GM19099 (cell line): Measurements from ENCODE around the gene ITGB7.

Experiments
- POLR2A ChIP-seq: IDR thresholded peaks from 3 replicates; pipeline ENCODE4 v1.6.1; 2011; ENCODE audit warnings: low read depth; ENCODE audit not compliant: insufficient read length; ENCODE audit errors: extremely low read depth

Gene ITGB7

DNA sequence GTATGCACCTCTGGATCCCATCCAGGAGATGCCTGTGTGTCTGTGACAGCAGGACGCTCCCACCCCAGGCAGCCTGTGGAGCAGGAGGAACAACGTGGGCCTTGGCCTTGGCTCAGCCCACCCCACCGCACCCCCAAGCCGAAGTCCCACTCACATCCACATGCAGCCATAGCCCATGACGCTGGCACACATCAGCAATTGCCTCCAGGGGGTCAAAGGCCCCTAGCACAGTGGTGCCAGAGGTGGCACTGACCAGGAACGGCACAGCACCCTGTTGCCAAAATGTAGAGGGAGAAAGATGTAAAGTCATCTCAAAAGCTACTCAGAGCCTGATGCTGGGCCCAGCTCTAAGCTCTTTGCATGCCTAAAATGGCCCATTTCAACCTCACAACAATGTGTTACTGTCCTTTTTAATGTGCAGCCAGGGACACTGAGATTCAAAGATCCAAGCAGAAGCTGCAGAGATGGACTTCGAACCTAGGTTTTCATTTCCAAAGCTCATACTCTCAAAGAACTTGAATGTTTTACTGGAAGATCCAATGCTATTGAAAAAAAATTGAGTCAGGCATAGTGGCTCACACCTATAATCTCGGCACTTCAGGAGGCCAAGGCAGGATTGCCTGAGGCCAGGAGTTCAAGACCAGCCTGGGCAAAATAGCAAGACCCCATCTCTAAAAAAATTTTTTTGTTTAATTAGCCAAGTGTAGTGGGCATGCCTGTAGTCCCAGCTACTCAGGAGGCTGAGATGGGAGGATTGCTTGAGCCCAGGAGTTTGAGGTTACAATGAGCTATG lies 45.7 kb downstream of the ITGB7 start:
- TF ChIP-seq POLR2A: no peak

DNA sequence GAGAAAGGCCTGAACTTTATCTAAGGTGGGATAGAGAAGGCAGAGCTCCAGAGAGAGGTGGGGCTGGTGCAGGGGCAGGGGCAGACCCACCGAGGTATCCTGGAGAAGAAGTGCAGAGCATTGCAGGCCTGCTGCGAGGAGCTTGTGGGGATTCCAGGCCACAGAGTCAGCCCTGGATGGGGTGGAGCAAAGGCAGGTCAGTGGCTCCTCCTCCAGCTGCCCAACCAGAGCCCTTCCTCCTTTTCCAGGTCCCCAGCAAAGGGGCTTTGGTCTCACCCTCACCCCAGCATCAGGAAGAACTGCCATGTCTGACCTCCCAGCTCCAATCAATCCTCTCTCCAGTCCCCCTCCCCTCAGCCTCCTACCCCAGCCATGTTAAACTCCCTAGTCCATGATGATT lies 46.4 kb downstream of the ITGB7 start:
- no peak for TF ChIP-seq POLR2A

DNA sequence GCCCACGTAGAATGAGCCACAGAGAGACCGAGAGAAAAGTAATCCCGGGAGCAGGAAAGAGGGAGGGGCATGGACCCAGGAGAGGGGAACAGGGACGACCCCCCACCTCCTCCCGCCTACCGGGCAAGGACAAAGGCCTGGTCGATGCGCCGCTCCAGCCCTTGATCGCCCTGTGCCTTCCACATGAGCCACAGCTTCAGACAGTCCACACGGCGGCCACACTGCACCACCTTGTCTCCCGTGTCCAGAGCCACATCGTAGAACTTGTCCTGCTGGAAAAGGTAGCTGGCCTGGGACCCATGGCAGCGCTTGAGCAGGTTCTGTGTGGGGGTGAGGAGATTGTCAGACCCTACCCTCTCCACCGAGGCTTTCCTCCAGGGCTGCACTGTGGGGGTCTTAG lies 47.1 kb downstream of the ITGB7 start:
- TF ChIP-seq POLR2A: no peak

DNA sequence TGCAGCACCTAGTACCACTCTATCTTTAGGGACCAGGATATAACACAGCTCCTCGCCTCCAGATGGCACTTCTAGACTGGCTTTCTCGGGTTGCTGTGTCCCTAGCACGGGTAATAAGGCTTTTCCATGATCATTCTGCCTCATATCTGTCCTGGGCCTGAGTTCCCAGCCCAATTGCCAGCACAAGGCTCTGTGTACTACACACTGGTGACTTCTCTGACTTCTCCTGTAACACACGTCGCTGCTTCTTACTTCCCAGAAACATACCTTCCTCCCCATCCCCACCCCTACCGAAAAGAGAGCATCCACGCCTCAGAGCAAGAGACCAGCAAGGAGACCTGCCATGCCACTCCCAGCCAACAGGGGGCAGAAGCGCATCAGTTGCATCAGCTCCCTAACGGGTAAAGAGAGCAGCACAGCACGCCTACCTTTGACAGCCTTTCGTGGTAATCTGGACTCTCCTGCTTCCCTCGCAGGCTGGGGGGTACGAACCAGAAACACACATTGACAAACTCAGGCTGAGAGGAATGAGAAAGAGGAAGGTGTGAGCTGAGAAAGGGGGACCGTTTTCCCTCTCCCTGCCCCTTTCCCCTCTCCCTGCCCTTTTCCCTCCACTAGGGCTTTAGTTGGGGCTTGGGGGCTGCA lies 47.7 kb downstream of the ITGB7 start:
- TF ChIP-seq POLR2A: no peak

DNA sequence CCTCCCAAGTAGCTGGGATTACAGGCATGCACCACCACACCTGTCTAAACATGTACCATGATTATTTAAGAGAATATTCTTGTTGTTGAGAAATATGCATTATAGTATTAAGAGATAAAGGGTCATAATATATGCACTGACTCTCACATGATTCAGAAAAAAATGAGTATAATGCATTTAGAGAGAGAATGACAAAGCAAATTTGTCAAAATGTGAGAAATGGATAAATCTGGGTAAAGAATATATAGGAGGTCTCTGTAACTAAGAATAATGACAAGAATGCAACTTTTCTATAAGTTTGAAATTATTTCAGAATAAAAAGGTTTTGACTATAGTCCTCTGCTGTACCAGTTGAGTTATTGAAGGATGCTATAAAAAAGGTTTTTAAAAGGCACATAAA lies 54.7 kb downstream of the ITGB7 start:
- no peak for TF ChIP-seq POLR2A

DNA sequence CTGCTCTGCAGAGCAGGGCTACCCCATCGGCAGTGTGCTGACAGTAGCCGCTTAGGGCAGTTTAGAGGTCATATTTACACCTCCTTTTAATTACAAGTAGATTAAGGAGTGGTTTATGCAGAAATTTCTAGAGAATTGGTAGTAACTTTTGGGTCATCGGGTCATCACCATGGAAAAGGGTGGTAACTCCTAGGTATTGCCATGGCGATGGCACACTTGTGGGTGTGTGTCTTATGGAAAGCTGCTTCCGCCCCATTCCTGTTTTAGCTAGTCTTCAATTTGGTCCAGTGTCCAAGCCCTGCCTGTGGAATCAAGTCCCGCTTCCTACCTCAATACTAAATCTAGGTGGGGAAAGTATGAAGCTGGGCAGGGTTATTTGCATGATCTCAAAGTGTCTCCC lies 56.0 kb downstream of the ITGB7 start:
- TF ChIP-seq POLR2A: no peak

DNA sequence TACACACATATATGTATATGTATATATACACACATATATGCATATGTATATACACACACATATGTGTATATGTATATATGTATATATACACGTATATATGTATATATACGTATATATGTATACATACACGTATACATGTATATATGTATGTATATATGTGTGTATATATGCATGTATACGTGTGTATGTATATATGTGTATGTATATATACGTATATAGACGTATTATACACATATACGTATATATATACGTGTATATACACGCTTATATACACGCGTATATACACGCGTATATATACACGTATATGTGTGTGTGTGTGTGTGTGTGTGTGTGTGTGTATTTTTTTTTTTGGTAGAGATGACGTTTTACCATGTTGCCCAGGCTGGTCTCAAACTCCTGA lies 59.4 kb downstream of the ITGB7 start:
- no peak for TF ChIP-seq POLR2A

DNA sequence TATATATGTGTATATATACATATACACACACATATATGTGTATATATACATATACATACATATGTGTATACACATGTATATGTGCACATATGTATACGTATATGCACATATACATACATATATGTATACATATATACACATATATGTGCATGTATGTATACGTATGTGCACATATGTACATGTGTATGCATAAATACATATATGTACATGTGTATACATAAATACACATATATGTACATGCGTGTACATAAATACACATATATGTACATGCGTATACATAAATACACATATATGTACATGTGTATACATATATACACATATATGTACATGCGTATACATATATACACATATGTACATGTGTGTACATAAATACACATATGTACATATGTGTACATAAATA lies 59.9 kb downstream of the ITGB7 start:
- no peak for TF ChIP-seq POLR2A

DNA sequence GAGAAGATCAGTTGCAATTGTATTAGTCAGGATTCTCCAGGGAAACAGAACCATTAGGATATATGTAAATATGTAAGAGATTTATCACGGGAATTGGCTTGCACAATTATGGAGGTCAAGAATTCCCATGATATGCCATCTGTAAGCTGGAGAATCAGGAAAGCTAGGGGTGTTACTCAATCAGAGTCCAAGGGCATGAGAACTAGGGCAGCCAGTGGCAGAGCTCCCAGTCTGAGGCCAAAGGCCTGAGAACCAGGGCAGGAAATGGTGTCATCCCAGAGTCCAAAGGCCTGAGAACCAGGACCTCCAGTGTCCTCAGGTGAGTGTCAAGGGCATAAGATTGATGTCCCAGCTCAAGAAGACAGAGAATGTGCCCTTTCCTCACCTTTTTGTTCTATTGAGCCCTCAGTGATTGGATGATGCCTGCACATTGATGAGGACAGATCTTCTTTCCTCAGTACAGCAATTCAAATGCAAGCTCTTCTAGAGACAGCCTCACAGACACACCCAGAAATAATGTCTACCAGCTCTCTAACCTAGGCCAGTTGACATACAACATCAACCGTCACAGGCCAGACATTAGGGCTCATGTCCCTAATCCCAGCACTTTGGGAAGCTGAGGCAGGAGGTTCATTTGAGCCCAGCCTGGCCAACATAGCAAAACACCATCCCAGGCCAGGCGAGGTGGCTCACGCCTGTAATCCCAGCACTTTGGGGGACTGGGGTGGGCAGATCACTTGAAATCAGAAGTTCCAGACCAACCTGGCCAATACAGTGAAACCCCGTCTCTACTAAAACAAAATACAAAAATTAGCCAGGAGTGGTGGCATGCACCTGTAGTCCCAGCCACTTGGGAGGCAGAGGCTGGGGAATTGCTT lies 61.4 kb downstream of the ITGB7 start:
- no peak for TF ChIP-seq POLR2A

DNA sequence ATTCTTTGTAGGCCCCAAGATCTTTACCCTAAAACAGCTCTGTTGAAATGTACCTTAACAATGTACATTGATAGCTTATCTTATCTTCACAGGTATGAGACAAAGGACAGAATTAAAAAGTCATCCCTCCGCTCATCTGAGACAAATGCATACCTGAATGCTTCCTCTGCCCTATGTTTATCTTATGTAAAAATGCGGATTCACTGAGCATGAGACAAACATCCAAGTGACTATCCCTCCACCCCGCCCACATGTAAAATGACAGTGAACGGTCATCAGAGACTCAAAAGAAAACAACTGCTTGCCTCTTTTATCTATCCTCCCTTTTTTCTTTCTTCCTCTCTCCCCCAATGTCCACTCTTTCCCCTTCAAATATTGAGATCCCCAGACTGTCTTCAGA lies 63.7 kb downstream of the ITGB7 start:
- TF ChIP-seq POLR2A: no peak
